ENCODE results near the gene DMRTA2. TPM values are rescaled to one million over a fixed set of nuclear protein-coding genes. Genes with fewer than 3 reads are reported as not detected.

Gene DMRTA2
- 0.04 TPM in 1 of 2 replicates, not detected in the other for total RNA-seq (2014; rRNA removed; shearing (Covaris generic); ENCODE audit: low replicate concordance)

GRCh38 chr1:50422946-50423669, at the start of gene DMRTA2:
Gene DMRTA2, minus strand, starts transcription at chr1:50423443. Its CDS starts 1,907 bp downstream, at chr1:50421536.
- no peak within 1 kb of the TSS for H3K27ac ChIP-seq (ENCODE audit: low read length)
- H3K9me3 ChIP-seq (ENCODE audit: low read length): no peaks in the 10 kb centered on the region; the same call in 1 of the 2 replicates
- no peak within 1 kb of the TSS for H3K4me3 ChIP-seq (ENCODE audit: low read length)
- H3K4me1 ChIP-seq (ENCODE audit: low read length): no peaks in the 10 kb centered on the region
- H3K4me2 ChIP-seq (ENCODE audit: low read depth, low read length, poor library complexity, severe bottlenecking): no peak within 1 kb of the TSS
- no peak within 1 kb of the TSS for H3K9ac ChIP-seq (ENCODE audit: low read length)
- H4K20me1 ChIP-seq (ENCODE audit: insufficient read depth, low read depth, low read length): no peaks in the 10 kb centered on the region
- no peaks in the 10 kb centered on the region for H3K79me2 ChIP-seq (ENCODE audit: low read length)
- no peaks in the 10 kb centered on the region for H3K9me2 ChIP-seq (replicated peaks; ENCODE audit: insufficient read depth, low read length)
- H3K36me3 ChIP-seq (ENCODE audit: insufficient read depth, low read length): no peaks in the 10 kb centered on the region
- no peaks in the 10 kb centered on the region for H3K27me3 ChIP-seq (ENCODE audit: low read length)
- no peak for DNase-seq
- no peak within 1 kb of the TSS for H2AFZ ChIP-seq (ENCODE audit: low read length)

DNA sequence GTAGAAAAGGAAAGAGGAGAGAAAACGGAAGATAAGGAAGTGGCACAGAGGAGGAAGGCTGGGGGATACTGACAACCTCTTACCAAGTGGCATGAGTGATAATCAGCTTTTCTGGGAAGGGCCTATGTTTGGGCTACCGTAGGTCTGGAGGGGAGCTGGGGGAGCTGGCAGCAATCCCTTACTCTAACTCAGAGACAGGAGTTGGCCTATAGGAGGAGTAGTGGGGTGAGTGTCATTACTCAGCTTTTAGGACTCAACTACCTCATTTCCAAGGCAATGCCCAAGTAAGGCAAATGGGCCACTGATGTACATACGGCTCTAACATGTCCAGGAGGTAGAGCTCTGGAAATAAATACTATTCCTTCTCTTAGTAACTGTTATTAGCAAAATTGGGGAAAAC, 48.7 kb upstream of the DMRTA2 start:
- Histone ChIP-seq H3K4me1 (ENCODE audit: low read length) (peaks cover 3% of the 10 kb centered on the region), H3K9me3 (ENCODE audit: low read length) (no peaks in the 10 kb centered on the region), H3K4me3 (ENCODE audit: low read length) (no peak overlapping the region), H2AFZ (ENCODE audit: low read length) (no peak overlapping the region), H3K27ac (ENCODE audit: low read length) (no peak overlapping the region), H3K9me2 (replicated peaks; ENCODE audit: insufficient read depth, low read length) (no peaks in the 10 kb centered on the region), H3K79me2 (ENCODE audit: low read length) (no peaks in the 10 kb centered on the region), H4K20me1 (ENCODE audit: insufficient read depth, low read depth, low read length) (no peaks in the 10 kb centered on the region), H3K9ac (ENCODE audit: low read length) (no peak overlapping the region), H3K4me2 (ENCODE audit: low read depth, low read length, poor library complexity, severe bottlenecking) (no peak overlapping the region), H3K36me3 (ENCODE audit: insufficient read depth, low read length) (0 out of 2 replicates have a peak, but pooled peaks cover 5% of the 10 kb centered on the region), H3K27me3 (ENCODE audit: low read length) (no peaks in the 10 kb centered on the region)
- DNase-seq: no peak

DNA sequence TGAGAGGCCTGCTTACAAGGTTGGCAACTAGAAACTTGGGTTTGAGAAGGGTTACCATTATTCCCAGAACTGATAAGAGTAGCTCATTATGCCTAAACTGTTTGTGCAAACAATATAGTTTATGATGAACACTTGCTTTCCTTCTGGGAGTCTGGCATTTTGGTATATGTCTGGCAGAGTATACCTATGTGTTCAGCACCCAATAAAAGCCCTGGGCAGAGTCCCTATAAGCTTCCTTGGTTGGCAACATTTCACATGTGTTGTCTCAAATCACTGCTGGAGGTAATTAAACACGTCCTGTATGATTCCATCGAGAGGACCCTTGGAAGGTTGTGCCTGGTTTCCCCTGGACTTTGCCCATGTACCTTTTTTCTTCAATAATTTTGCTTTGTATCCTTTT, 39.7 kb upstream of the DMRTA2 start:
- Histone ChIP-seq H3K79me2 (ENCODE audit: low read length) (no peaks in the 10 kb centered on the region), H2AFZ (ENCODE audit: low read length) (no peak overlapping the region), H4K20me1 (ENCODE audit: insufficient read depth, low read depth, low read length) (no peaks in the 10 kb centered on the region), H3K4me2 (ENCODE audit: low read depth, low read length, poor library complexity, severe bottlenecking) (no peak overlapping the region), H3K27ac (ENCODE audit: low read length) (no peak overlapping the region), H3K27me3 (ENCODE audit: low read length) (no peaks in the 10 kb centered on the region), H3K9me3 (ENCODE audit: low read length) (no peaks in the 10 kb centered on the region), H3K9ac (ENCODE audit: low read length) (no peak overlapping the region), H3K4me3 (ENCODE audit: low read length) (no peak overlapping the region), H3K9me2 (replicated peaks; ENCODE audit: insufficient read depth, low read length) (no peaks in the 10 kb centered on the region), H3K4me1 (ENCODE audit: low read length) (no peaks in the 10 kb centered on the region), H3K36me3 (ENCODE audit: insufficient read depth, low read length) (no peaks in the 10 kb centered on the region)
- no peak for DNase-seq

GRCh38 chr1:50458507-50458906, 35.3 kb upstream of the DMRTA2 start:
- no peaks in the 10 kb centered on the region for H3K9me3 ChIP-seq (ENCODE audit: low read length)
- no peaks in the 10 kb centered on the region for H3K9me2 ChIP-seq (replicated peaks; ENCODE audit: insufficient read depth, low read length)
- H3K4me2 ChIP-seq (ENCODE audit: low read depth, low read length, poor library complexity, severe bottlenecking): no peak overlapping the region
- H3K9ac ChIP-seq (ENCODE audit: low read length): no peak overlapping the region
- H3K4me1 ChIP-seq (ENCODE audit: low read length): no peaks in the 10 kb centered on the region
- H3K4me3 ChIP-seq (ENCODE audit: low read length): no peak overlapping the region
- no peaks in the 10 kb centered on the region for H3K27me3 ChIP-seq (ENCODE audit: low read length)
- no peaks in the 10 kb centered on the region for H3K79me2 ChIP-seq (ENCODE audit: low read length)
- no peak for DNase-seq
- no peaks in the 10 kb centered on the region for H4K20me1 ChIP-seq (ENCODE audit: insufficient read depth, low read depth, low read length)
- no peak overlapping the region for H3K27ac ChIP-seq (ENCODE audit: low read length)
- H3K36me3 ChIP-seq (ENCODE audit: insufficient read depth, low read length): no peaks in the 10 kb centered on the region
- no peak overlapping the region for H2AFZ ChIP-seq (ENCODE audit: low read length)

- H3K4me2 ChIP-seq (ENCODE audit: low read depth, low read length, poor library complexity, severe bottlenecking): no peak overlapping the region
- H3K9me2 ChIP-seq (replicated peaks; ENCODE audit: insufficient read depth, low read length): no peaks in the 10 kb centered on the region
- no peaks in the 10 kb centered on the region for H3K27me3 ChIP-seq (ENCODE audit: low read length)
- no peaks in the 10 kb centered on the region for H3K79me2 ChIP-seq (ENCODE audit: low read length)
- H3K4me1 ChIP-seq (ENCODE audit: low read length): no peaks in the 10 kb centered on the region
- no peak overlapping the region for H3K9ac ChIP-seq (ENCODE audit: low read length)
- no peak overlapping the region for H3K27ac ChIP-seq (ENCODE audit: low read length)
- H3K4me3 ChIP-seq (ENCODE audit: low read length): no peak overlapping the region
- H3K36me3 ChIP-seq (ENCODE audit: insufficient read depth, low read length): no peaks in the 10 kb centered on the region
- no peak overlapping the region for H2AFZ ChIP-seq (ENCODE audit: low read length)
- H4K20me1 ChIP-seq (ENCODE audit: insufficient read depth, low read depth, low read length): no peaks in the 10 kb centered on the region
- H3K9me3 ChIP-seq (ENCODE audit: low read length): no peaks in the 10 kb centered on the region
- DNase-seq: no peak
Measured at GRCh38 chr1:50454911-50455310, 31.7 kb upstream of the DMRTA2 start.

DNA sequence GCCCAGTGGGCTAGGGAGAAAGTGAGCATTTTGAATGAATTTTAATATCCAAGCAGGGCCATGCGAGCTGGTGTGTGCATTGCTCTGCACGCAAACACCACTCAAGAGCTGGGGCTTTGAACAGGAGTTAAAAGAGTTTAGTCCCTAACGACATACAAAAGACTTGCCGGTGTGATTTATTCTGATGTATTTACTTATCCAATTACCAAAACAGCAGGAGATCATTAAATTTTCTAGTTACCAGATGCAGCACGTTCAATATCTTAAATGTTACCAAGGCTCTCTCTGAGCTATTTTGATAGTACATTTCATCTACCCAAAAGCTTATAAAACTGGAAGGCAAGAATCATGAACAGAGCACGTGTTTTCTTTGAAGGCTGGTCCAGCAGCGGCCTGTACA, 30.0 kb upstream of the DMRTA2 start:
- Histone ChIP-seq H3K9me3 (ENCODE audit: low read length) (no peaks in the 10 kb centered on the region), H3K79me2 (ENCODE audit: low read length) (no peaks in the 10 kb centered on the region), H3K27ac (ENCODE audit: low read length) (no peak overlapping the region), H3K27me3 (ENCODE audit: low read length) (no peaks in the 10 kb centered on the region), H3K4me3 (ENCODE audit: low read length) (no peak overlapping the region), H3K9ac (ENCODE audit: low read length) (no peak overlapping the region), H3K4me2 (ENCODE audit: low read depth, low read length, poor library complexity, severe bottlenecking) (no peak overlapping the region), H3K4me1 (ENCODE audit: low read length) (no peaks in the 10 kb centered on the region), H3K9me2 (replicated peaks; ENCODE audit: insufficient read depth, low read length) (no peaks in the 10 kb centered on the region), H4K20me1 (ENCODE audit: insufficient read depth, low read depth, low read length) (no peaks in the 10 kb centered on the region), H2AFZ (ENCODE audit: low read length) (no peak overlapping the region), H3K36me3 (ENCODE audit: insufficient read depth, low read length) (no peaks in the 10 kb centered on the region)
- DNase-seq: no peak

DNA sequence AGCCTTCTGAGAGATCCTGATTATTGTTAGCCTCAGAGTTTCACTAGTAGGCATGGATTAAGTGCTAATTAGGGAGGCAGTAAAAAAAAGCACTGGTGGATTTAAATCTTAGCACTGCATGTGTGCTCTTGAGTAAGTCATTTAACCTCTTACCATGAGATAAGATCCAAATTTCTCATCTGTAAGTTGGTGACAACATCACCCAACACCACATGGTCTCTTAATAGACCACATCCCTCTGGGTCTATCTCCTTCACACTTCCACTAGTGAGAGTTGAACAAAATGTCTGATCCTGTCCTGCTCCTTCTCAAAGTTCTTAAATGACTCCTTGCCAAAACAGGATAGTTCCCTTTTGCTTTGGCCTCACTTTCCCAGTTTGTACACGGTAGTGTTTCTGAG, 29.5 kb upstream of the DMRTA2 start:
- H2AFZ ChIP-seq (ENCODE audit: low read length): no peak overlapping the region
- H3K9ac ChIP-seq (ENCODE audit: low read length): no peak overlapping the region
- no peak overlapping the region for H3K4me2 ChIP-seq (ENCODE audit: low read depth, low read length, poor library complexity, severe bottlenecking)
- no peaks in the 10 kb centered on the region for H3K36me3 ChIP-seq (ENCODE audit: insufficient read depth, low read length)
- no peaks in the 10 kb centered on the region for H3K4me1 ChIP-seq (ENCODE audit: low read length)
- H3K9me2 ChIP-seq (replicated peaks; ENCODE audit: insufficient read depth, low read length): no peaks in the 10 kb centered on the region
- no peaks in the 10 kb centered on the region for H3K9me3 ChIP-seq (ENCODE audit: low read length)
- H3K27ac ChIP-seq (ENCODE audit: low read length): no peak overlapping the region
- no peak overlapping the region for H3K4me3 ChIP-seq (ENCODE audit: low read length)
- no peak for DNase-seq
- H3K79me2 ChIP-seq (ENCODE audit: low read length): no peaks in the 10 kb centered on the region
- no peaks in the 10 kb centered on the region for H3K27me3 ChIP-seq (ENCODE audit: low read length)
- no peaks in the 10 kb centered on the region for H4K20me1 ChIP-seq (ENCODE audit: insufficient read depth, low read depth, low read length)

GRCh38 chr1:50450861-50451653, 27.8 kb upstream of the DMRTA2 start:
- Histone ChIP-seq H3K27ac (ENCODE audit: low read length) (no peak overlapping the region), H3K4me1 (ENCODE audit: low read length) (no peaks in the 10 kb centered on the region), H2AFZ (ENCODE audit: low read length) (no peak overlapping the region), H3K4me2 (ENCODE audit: low read depth, low read length, poor library complexity, severe bottlenecking) (no peak overlapping the region), H3K27me3 (ENCODE audit: low read length) (no peaks in the 10 kb centered on the region), H3K9ac (ENCODE audit: low read length) (no peak overlapping the region), H3K4me3 (ENCODE audit: low read length) (no peak overlapping the region), H3K9me2 (replicated peaks; ENCODE audit: insufficient read depth, low read length) (no peaks in the 10 kb centered on the region), H3K9me3 (ENCODE audit: low read length) (no peaks in the 10 kb centered on the region), H3K36me3 (ENCODE audit: insufficient read depth, low read length) (no peaks in the 10 kb centered on the region), H3K79me2 (ENCODE audit: low read length) (no peaks in the 10 kb centered on the region), H4K20me1 (ENCODE audit: insufficient read depth, low read depth, low read length) (no peaks in the 10 kb centered on the region)
- no peak for DNase-seq
